COLO668 (cell line): ENCODE measurements around the gene SAC3D1.

Experiments
- DNase-seq: peaks from one replicate; lab custom pipeline; 2025; ENCODE audit not compliant: unreplicated experiment; lab: John Stamatoyannopoulos, UW

SAC3D1 gene

DNA sequence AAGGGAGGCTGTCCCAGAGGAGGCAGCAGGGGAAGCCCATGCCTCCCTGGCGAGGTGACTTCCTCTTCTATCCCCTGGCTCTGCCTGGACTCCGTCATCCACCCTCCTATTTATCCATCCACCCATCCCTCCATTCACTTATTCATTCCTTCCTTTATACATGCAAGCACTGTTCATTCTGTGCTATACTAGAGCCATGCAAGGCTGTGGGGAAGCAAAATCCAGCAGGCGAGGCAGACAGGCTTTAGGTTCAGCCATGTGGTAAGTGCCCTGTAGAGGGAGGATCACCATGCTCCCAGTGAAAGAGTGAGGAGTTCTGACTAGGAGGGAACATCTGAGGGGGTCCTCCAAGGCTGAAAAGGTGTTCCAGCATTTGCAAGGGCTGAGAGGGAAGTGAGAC is 18.5 kb downstream of the SAC3D1 start:
- DNase-seq: no peak

DNA sequence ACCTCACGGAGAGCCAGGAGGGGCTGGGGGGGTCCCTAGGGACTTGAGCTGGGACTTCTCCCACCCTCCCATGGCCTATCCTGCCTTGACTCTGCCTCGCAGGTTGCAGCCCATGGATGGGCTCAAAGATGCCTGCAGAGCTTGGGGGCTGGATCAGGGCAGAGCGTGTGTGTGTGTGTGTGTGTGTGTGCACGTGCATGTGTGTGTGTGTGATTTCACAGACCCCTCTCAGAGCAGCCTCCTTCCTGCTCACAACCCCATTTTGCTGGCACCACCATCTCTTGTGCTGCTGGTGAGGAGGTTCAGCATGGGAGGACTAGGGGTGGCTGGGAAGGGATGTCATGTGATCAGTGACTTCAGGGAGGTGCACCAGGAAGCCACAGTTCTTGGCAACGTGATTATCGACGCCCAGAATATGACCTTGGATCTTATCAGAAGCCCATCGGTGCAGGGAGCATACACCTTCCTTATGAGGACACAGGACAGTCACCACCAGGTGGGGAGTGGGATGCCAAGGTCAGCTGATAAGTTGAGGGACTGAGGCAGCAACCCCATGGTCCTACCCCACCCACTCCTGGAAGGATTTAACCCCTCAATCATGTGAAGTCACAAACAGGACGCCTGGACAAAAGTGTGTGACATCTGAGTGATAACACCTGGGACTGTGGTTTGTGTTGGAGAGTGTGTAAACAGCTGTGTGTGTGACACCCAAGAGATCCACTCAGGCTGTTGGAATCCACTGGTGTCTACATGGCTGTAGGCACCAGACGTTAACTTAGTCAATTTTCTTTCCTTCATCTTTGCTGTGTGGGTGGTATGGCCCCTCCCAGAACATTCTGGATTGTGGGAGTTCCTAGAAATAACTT is 19.2 kb downstream of the SAC3D1 start:
- peak; percentile 34 for DNase-seq

GRCh38 chr11:65060913-65061408 is 20.0 kb downstream of the SAC3D1 start:
- DNase-seq: peak; percentile 17

DNA sequence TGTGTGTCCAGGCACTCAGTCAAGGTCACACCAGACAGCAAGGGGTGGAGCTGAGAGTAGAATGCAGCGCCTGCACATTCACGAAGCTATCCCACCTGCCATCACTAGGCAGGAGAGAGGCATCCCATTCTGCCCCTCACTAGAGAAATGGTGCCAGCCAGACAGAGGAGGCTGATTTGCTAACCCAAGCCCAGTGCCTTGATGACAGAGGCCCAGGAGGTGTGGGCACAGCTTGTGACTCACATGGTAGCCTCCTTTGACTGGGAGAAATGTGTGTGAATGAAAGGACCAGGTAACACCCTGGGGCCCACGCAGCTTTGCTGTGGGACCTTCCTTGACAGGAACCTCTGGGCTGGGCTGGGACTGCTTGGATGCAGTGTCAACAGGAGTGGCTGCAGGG is 22.5 kb downstream of the SAC3D1 start:
- no peak for DNase-seq

- no peak for DNase-seq
These were observed 23.8 kb downstream of the SAC3D1 start for GRCh38 chr11:65064847-65065240.

GRCh38 chr11:65065851-65066250 is 24.8 kb downstream of the SAC3D1 start:
- no peak for DNase-seq

GRCh38 chr11:65066315-65066714 is 25.3 kb downstream of the SAC3D1 start:
- DNase-seq: no peak

DNA sequence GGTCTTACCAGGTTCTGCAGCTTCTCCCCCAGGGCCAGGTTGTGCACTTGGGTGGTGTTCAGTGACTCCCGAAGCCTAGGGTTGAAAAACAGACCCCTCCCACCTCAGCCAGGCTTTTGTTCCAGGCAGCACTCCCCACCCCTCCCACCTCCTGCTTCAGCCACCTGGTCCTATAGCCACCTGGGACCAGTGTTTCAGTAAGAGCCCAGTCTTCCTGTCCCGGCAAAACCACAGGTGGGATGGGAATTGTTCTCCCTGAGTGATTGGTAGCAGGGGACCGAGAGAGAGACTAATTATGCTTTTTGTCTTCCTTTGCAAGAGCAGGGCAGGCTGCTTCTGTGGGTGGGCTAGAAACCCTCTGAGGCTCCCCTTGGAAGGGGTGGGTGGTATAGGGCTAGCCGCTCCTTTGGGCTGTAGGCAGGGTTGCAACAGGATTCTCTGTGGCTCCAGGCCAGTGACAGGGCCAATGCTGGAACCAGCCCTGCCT is 25.8 kb downstream of the SAC3D1 start:
- peak; percentile 68 for DNase-seq

GRCh38 chr11:65067446-65067845 is 26.4 kb downstream of the SAC3D1 start:
- DNase-seq: no peak

- peak; percentile 11 for DNase-seq
These were observed 28.2 kb downstream of the SAC3D1 start for GRCh38 chr11:65069217-65069616.

DNA sequence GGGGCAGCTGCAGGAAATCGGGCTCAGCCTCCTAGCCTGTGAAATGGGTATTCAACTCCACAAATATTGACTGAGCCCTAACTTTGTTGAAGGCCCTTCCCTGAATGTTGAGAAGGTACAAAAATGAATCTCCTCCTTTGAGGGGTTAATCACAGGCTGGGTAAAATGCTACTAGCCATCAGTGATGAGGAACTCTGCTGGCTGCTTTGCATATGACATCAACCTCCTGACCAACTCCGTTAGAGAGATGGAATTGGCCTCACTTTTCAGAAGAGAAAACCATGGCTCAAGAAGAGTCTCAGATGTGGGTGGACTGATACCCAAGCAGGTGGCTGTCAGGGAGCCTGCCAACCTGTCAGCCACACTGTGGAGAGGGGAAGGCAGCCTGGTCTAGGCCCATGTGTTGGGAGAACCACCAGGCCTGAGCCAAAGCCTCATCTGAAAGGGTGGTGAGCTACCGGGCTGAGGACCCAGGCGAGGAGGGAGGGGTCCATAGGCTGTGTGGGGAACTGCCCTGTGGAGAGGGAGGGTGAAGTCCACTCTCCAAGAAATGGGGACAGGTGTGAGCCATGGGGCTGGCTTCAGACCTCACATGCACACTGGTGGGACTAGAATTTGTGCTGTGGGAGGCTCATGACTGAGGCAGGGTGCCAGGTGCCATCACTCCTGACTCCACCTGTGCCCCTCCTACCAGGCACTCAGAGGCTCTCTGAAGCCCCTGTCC is 31.1 kb downstream of the SAC3D1 start:
- no peak for DNase-seq

DNA sequence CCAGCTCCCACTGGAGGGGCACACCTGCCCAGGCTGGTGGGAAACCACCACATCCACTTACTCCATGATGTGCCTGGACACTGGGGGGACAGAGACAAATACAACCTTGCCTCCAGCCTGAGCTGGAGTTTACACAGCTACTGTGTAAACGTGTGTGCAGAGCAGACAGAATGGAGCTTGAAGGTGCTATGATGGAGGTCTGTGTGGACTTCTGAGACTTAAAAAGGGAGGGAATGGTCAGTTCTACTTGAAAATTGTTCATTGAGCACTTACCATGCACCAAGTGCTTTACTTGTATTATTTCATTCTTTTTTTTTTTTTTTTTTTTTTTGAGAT is 31.6 kb downstream of the SAC3D1 start:
- no peak for DNase-seq

DNA sequence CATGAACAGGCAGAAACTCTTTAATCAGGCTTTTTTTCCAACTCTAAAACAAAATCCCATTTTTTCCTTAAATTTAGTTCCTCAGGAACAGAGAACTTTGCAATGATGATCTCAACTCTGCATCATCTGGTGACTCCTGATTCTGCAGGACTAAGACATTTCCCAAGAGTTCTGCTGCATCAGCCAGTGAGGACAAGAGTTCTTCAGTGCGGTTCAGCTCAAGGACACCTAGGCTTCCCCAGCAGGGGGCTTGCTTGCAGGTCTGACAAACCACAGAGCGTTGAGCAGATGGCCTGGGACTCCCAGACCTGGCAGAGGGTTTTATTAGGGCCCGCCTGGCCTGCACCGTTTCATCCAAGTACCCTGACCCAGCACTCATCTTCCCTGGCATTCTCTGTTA is 36.4 kb downstream of the SAC3D1 start:
- no peak for DNase-seq

GRCh38 chr11:65078151-65078550 is 37.1 kb downstream of the SAC3D1 start:
- DNase-seq: peak; percentile 65

- no peak for DNase-seq
These were observed 37.9 kb downstream of the SAC3D1 start for GRCh38 chr11:65078786-65079342.

- DNase-seq: no peak
These were observed 42.3 kb downstream of the SAC3D1 start for GRCh38 chr11:65083134-65083833.

DNA sequence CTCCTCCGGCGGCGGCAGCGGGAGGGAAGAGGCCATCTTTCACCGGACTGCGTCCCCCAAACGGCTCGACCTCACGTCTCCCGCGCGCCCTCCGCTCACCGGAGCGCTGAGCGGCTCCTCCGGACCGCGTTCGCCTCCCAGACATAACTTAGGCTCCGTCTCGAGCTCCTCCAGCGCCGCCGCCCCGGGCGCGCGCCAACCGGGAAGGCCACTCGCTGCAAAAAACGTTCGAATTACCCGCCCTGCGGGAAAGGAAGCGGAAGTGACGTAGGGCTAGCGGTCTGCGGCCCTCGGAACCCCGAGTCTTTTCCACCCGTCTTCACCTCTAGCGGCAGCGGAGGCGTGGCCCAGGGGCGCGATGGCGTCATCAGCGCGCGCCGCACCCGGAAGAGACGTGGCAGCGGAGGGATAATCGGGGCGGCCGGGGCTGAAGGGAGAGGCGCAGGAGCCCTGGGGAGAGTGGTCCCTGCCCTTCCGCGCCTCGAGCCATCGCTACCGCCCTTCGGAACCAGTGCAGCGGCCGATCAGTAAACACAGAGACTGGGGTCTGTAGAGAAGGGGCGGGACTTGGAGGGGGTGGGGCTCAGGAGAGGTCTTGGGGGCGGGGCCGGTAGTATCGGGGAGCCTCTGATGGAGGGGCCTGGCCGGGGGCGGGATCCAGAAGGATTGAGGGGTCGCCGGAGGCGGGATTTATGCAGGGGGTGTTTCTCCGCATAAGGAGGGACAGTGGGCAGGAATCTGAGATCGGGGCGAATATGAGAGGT is 43.0 kb downstream of the SAC3D1 start, which contains the start of the genes CDCA5 and ZFPL1:
TSS of gene CDCA5 (minus strand) at position 207 of the 764 bp plus-strand sequence. CDS start at position 145, 62 bp downstream.
TSS of gene ZFPL1 (plus strand) at position 389 of the 764 bp plus-strand sequence. CDS start 477 bp downstream, outside the sequence.
- DNase-seq: peak; percentile 95

- DNase-seq: no peak
These were observed 43.8 kb downstream of the SAC3D1 start for GRCh38 chr11:65084598-65085375.

GRCh38 chr11:65085446-65085845 is 44.4 kb downstream of the SAC3D1 start:
- no peak for DNase-seq
